HG03354 (cell line): Measurements from ENCODE around the gene OR8I2.
"Not testable (repeated sequence)": the region's sequence is repeated elsewhere in the genome, so short reads cannot be mapped to it uniquely, and the experiment has no call there.

Experiments
- ATAC-seq: cut with Tn5 transposase; IDR thresholded peaks from one replicate; pipeline ENCODE4 v1.9.1; 2021; ENCODE audit warnings: mild to moderate bottlenecking; ENCODE audit not compliant: unreplicated experiment, poor library complexity, severe bottlenecking

Gene OR8I2

GRCh38 chr11:56093008-56093407, at the start of gene OR8I2:
TSS of gene OR8I2 (plus strand) at chr11:56093308. CDS start at chr11:56093308, 0 bp downstream.
- no peak for ATAC-seq

- no peak for ATAC-seq
These were observed 47.6 kb upstream of the OR8I2 start for GRCh38 chr11:56045538-56045937.

GRCh38 chr11:56048480-56048879, 44.6 kb upstream of the OR8I2 start:
- no peak for ATAC-seq

DNA sequence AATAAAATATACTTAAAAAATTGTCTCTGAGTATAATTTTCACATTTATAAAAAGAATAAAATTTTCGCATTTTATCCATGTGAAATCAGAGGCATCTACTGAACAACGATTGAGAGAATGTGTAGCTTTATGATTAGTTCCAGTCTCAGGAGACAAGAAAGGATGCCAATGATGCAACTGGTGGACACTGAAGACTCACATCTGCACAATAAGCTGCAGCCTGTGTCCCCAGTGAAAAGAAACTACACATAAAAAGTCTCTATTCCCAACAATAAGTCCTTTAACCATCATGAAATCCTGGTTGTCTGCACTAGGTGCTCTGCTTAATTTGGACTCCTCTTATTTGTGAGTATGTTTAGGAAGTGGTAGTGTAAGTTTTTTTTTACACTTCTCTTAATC, 43.6 kb upstream of the OR8I2 start:
- no peak for ATAC-seq

GRCh38 chr11:56056366-56056765, 36.7 kb upstream of the OR8I2 start:
- ATAC-seq, result not testable (repeated sequence)

DNA sequence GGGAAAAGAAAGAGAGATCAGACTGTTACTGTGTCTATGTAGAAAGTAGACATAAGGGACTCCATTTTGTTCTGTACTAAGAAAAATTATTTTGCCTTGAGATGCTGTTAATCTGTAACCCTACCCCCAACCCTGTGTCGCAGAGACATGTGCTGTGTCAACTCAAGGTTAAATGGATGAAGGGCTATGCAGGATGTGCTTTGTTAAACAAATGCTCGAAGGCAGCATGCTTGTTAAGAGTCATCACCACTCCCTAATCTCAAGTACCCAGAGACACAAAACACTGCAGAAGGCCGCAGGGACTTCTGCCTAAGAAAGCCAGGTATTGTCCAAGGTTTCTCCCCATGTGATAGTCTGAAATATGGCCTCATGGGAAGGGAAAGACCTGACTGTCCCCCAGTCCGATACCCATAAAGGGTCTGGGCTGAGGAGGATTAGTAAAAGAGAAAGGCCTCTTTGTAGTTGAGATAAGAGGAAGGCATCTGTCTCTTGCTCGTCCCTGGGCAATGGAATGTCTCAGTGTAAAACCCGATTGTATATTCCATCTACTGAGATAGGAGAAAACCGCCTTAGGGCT, 35.4 kb upstream of the OR8I2 start:
- not testable (repeated sequence) for ATAC-seq

DNA sequence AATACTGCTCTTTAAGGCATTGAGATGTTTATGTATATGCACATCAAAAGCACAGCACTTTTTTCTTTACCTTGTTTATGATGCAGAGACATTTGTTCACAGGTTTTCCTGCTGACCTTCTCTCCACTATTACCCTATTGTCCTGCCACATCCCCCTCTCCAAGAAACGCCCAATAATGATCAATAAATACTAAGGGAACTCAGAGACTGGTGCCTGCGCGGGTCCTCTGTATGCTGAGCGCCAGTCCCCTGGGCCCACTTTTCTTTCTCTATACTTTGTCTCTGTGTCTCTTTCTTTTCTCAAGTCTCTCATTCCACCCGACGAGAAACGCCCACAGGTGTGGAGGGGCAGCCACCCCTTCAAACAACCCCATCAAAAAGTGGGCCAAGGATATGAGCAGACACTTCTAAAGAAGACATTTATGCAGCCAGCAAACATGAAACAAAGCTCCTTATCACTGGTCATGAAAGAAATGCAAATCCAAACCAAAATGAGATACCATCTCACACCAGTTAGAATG, 34.8 kb upstream of the OR8I2 start:
- not testable (repeated sequence) for ATAC-seq

- ATAC-seq, result no peak
These were observed 26.1 kb upstream of the OR8I2 start for GRCh38 chr11:56066980-56067379.

- no peak for ATAC-seq
These were observed 3.4 kb upstream of the OR8I2 start for GRCh38 chr11:56089697-56090096.

DNA sequence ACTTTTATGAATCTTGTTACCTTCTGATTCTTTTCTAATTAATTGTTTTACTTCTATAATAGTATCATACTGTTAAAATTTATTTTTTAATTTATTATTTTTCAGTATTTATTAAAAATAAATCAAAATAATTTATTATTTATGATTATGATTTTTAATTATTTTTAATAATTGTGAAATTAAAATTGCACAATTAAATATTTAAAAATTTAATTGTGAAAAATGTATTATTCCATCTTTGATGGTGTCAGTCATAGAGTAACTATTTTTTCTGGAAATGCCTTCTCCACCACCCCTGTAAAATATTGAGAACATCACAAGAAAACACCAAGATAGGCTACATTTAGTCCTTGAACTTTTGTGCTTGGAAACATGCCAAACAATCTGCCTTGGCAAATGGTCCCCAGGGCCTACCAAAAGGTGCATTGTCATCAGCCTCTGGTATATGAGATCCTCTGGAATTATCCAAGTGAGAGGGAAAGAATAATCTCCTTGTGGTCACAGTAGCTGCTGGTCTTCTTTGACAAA, 10.2 kb downstream of the OR8I2 start, which contains the start of gene OR8H2:
Gene OR8H2, plus strand, starts transcription at position 478 of the 528 bp plus-strand sequence. CDS start 1,356 bp downstream, outside the sequence.
- no peak for ATAC-seq

- no peak for ATAC-seq
These were observed 29.0 kb downstream of the OR8I2 start, which contains the start of gene OR8H3 for GRCh38 chr11:56122073-56122472. TSS of gene OR8H3 (plus strand) at chr11:56122373. CDS start at chr11:56122373, 0 bp downstream.

- no peak for ATAC-seq
These were observed 47.1 kb downstream of the OR8I2 start, which contains the start of gene OR8J3 for GRCh38 chr11:56140151-56140661. TSS of gene OR8J3 (minus strand) at chr11:56140201. CDS start at chr11:56137718, 2,483 bp downstream.

DNA sequence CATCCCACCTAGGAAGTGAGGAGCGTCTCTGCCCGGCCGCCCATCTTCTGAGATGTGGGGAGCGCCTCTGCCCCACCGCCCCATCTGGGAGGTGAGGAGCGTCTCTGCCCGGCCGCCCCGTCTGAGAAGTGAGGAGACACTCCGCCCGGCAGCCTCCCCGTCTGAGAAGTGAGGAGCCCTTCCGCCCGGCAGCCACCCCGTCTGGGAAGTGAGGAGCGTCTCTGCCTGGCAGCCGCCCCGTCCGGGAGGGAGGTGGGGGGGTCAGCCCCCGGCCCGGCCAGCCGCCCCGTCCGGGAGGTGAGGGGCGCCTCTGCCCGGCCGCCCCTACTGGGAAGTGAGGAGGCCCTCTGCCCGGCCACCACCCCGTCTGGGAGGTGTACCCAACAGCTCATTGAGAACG, 50.6 kb downstream of the OR8I2 start:
- not testable (repeated sequence) for ATAC-seq
